Fibroblast of the conjunctiva (primary cell): ENCODE data around the gene ZDHHC11.
"Not testable (repeated sequence)": the region's sequence is repeated elsewhere in the genome, so short reads cannot be mapped to it uniquely, and the experiment has no call there.

ENCODE experiments used
- DNase-seq: peaks from one replicate; pipeline ENCODE4 v3.0.0-alpha.2; 2010; ENCODE audit warnings: low read depth

The ZDHHC11 gene

DNA sequence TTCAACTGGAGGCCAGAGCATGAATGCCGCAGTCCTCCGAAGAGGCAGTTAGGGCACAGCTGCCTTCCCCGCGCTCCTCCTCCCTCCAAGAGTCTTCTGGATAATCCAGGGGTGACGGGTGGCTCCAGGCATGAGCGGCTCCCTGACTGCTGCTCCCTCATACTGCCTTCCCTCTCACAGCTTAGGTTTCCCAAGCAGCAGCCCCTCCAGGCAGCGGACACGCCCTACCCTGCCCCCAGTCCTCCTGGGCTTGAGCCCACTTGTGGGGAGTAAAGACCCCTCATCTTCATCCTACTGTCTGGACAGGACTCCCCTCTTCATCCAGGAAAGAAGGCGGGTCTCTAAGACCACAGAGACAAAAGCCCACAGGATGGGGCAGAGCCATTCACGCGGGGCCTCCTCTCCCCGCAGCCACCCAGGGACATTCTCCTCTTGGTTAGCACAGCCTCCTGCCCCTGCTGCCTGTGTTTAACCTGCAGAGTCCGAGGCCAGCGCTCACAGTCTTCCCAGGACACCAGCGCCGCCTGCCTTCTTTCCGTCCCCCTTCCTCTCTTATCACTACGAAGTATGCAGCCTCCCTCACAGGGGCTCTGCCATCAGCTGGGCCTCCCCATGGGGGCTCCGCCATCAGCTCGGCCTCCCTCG lies 5.6 kb downstream of the ZDHHC11 start:
- DNase-seq: not testable (repeated sequence)

DNA sequence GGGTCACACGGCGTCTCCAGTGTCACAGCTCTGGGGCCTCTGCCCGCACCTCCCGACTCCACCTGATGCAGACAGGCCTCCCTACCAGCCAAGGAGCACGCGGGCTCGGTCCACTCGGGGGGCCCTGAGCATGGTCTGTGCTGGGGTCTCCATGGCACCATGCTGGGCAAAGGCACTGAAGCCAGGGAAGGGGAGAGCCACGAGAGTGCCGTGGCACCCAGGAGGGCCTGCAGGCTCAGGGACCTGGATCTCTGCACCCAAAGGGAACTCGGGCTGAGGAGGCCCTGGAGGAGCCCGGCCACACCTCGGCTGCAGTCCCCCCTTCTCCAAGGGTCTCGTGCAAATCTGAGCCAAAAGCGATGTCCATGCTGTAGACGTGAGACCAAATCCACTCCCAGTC lies 6.4 kb downstream of the ZDHHC11 start:
- not testable (repeated sequence) for DNase-seq

DNA sequence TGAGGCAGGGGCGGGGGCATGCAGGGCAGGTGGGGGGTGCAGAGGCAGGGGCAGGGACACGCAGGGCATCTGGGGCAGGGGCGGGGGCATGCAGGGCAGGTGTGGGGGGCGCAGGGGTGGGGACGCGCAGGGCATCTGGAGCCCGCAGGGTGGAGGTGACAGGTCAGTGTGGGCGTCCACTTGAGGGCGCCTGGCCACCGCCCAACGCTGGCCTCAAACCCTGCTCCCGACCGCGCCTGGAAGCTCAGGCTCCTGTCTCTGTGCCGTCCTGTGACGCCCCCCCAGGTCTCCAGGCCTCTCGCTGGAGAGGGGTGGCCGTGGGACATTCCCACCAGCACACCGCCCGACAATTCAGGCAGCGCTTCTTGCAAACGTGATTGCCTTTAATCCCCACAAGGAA lies 6.9 kb downstream of the ZDHHC11 start:
- not testable (repeated sequence) for DNase-seq

DNA sequence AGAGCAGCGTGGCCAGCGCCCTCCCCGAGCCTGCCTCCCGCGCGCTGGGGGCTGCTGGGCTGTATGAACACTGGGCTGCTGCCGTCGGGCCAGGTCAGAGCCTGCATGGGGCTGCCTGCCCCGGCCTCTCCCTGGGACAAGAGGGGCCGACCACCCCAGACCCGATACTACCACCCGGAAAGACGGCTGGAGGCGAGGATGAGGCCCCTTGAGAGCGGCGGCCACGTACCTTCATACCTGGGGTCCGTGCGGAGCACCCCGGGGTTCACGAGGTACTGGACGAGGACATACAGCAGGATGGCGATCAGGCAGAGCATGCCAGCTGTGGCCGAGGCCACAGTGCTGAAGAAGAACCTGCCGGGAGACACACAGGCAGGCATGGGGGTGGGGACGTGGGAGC lies 7.4 kb downstream of the ZDHHC11 start:
- DNase-seq: not testable (repeated sequence)

DNA sequence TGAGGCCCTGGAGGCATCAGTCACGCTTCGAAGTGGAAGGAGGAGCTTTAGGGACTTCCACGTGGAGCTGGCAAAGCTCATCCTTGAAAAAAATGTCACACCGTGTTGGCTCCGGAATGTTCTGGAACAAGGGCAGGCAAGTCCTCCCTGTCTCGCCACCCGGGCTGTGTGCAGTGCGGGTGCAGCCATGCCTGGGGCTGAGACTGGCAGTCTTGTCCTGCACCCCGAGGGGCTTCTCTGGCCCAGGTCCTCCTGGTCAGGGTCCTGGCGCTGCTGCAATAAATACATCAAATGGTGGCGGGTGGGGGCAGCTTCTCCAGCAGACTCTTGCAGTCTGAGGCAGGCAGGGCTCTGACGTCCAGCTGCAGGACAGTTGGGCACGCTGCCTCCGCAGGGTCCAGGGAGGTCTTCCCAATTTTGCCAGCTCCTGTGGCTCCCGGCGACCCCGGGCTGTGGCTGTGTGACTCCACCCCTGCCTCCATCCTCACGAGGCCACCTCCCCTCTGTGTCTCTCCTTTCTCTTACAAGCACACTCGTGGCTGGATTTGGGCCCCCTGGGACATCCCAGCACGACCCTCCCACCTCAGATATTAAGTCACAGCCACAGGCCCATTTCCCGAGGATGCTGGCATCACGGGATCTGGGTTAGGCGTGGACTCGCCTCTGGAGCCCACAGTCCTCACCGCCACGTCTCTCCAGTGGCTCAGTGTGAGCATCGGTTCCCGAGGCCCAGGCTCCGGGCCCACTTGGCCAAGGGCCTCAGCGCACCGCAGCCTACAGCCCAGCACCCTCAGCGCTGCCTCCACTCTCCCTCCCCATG lies 8.2 kb downstream of the ZDHHC11 start:
- DNase-seq: not testable (repeated sequence)

DNA sequence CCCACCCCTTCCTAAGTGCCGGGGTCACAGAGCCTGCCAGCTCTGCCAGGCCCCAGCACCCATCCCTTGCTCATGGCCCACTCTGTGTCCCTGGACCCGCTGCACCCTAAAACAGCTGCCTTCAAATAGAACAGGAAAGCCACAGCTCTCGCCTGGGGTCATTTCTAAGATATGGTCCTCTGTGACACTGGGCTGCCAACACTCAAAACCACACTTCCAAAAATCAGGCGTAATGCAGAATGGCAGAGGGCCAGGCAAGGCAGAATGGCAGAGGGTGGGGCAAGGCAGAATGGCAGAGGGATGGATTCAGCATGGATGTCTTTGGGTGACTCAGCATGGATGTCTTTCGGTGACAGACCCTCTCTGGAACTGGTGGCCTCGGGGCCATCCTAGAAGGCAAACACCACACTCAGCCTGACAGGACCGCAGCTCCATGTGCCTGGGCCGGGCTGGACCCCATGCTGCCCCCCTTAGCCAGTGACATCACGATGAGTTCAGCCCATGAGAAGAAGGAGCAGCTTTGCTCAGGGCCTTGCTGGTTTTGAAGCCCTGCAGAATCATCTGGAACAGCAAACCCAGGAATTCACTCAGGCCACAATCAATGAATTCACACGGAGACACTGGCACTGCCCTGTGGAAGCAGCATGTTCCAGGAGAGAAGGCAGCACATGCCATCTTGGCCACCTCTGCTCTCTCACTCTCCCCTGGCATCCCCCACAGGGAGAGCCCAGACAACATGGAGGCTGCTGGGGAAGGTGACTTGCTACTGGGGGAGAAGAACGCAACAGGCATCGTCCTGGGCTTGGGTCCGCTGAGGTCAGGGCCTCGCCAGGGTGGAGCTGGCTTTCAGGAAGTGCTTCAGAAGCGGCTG lies 9.0 kb downstream of the ZDHHC11 start:
- DNase-seq: not testable (repeated sequence)

DNA sequence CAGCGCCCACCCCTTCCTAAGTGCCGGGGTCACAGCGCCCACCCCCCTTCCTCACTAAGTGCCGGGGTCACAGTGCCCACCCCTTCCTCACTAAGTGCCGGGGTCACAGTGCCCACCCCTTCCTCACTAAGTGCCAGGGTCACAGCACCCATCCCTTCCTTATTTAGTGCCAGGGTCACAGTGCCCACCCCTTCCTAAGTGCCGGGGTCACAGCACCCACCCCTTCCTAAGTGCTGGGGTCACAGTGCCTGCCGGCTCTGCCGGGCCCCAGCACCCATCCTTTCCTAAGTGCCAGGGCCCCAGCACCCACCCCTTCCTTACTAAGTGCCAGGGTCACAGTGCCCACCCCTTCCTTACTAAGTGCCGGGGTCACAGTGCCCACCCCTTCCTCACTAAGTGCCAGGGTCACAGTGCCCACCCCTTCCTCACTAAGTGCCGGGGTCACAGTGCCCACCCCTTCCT lies 9.8 kb downstream of the ZDHHC11 start:
- not testable (repeated sequence) for DNase-seq

DNA sequence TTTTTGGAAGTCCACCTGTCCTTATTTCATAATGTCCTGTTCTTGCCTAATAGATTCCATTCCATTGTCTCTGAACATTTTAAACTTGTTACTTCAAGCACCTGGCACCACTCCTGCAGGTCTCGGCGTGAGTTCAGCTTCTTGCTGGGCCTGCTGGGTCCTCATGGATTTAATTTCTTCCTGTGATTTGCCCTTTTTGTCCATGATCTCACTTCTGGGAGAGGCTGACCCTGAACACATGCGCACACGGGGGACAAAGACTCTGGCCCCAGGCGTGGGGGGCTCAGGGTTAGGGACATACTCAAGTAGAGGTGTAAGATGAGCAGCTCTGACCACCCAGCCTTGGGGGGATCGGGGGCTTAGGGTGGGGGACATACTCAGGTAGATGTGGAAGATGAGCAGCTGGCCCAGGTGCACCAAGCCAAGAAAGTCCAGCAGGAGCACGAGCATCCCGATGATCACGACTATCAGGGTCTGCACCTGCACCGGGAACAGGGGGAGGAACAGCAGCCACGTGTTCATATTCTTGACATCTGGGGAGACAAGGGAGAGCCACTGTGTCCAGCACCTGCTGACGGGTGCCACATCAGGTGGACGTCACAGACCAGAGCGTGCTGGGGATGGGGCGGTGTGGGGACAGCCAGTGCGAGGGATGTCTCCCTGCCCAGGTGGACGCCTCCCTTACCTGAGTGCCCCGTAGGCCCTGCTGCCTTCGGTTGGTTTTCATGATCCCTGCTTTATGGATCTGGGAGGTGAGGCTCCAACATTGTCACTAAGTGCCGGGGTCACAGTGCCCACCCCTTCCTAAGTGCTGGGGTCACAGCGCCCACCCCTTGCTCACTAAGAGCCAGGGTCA lies 10.4 kb downstream of the ZDHHC11 start:
- not testable (repeated sequence) for DNase-seq

DNA sequence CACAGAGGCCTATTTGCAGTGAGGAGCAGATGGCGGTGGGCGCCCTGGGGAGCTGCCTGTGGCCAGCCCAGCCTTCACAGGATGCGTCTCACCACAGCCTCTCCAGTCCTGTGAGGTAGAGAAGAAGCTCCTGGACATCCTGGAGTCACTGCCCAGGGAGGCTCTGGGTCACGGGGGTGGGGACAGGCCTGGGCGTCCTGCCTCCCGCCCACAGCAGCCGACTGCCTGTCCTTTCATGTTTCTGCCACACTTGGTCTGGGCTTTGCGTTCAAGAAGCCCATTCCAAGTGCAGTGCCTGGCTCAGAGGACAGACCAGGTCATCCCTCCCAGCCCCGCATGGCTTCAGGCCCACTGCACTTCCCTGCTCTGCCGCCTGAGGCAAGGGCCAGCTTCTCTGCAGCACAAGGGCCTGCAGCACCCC lies 12.3 kb downstream of the ZDHHC11 start:
- DNase-seq: not testable (repeated sequence)

DNA sequence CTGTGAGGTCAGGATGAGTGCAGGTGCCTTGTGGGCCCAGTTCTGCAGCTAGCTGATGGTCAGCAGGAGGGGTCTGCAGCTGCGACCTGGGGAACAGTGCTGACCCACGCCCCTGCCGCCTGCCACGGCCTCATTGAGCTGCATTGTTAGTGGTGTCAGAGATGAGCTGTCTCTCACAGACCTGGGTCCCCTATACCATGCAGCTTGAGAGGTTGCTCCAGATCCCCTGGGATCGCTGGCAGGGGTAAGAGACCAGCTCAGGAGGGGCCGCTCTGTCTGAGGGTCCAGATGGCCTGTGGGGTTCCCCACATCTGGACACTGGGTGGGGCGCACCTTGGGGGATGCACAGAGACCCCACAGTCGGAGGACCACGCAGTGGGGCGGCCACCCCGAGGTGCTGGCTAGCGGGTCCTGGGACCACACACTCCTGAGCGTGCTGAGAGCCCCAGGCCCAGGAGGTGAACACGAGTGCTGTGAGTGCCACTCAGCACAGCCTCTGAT lies 13.1 kb downstream of the ZDHHC11 start:
- not testable (repeated sequence) for DNase-seq

DNA sequence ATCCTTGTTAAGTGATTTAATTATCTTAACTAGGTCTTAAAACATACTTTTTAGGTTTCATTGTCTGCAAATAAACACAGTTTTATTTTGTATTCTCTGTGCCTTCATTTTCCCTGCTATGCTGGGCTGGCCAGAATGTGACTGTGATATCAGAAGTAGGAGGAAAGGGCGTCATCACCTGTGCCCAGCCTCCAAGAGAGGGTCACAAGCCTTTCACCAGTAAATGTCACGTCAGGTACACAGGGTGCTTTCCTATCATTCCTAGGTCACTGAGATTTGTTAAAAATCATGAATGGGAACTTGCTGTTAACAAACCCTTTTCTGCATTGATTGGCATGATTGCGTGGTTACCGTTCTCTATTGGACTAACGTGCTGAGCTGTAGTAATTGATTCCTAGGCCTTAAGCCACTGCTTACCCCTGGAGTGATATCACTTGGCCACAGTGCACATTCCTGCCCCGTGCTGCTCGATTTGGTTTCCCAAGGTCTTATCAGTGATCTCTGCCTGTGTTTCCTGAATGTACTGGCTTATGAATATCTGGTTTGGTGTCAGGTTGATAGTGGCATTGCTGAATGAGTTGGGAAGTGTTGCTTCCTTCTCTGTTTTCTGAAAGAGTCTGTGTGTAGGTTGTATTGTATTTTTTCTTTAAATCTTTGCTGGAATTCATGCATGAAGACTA lies 14.7 kb downstream of the ZDHHC11 start:
- not testable (repeated sequence) for DNase-seq

DNA sequence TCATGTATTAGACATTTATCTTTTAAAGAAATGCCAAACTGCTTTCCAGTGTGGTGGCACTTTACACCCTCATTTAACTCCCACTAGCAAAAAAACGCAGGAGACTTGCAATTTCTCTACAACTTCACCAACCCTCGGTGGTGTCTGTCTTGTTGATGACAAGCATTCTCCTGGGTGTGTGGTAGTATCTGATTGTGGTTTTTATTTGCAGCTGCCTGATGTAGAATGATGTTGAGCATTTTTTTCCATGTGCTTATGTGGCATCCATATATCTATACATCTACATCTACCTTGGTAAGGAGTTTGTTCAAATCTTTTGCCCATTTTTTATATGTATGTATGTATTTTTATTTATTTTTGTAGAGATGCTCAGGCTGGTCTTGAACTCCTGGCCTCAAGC lies 16.8 kb downstream of the ZDHHC11 start:
- DNase-seq: not testable (repeated sequence)

DNA sequence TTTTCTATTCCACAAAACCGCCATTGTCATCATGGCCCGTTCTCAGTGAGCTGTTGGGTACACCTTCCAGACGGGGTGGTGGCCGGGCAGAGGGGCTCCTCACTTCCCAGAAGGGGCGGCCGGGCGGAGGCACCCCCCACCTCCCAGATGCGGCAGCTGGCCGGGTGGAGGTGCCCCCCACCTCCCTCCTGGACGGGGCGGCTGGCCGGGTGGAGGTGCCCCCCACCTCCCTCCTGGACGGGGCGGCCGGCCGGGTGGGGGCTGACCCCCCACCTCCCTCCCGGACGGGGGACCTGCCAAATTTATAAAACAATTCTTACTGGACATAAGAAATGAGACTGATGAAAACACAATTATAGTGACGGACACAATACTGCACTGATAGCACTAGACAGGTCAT lies 22.6 kb downstream of the ZDHHC11 start:
- DNase-seq: not testable (repeated sequence)

DNA sequence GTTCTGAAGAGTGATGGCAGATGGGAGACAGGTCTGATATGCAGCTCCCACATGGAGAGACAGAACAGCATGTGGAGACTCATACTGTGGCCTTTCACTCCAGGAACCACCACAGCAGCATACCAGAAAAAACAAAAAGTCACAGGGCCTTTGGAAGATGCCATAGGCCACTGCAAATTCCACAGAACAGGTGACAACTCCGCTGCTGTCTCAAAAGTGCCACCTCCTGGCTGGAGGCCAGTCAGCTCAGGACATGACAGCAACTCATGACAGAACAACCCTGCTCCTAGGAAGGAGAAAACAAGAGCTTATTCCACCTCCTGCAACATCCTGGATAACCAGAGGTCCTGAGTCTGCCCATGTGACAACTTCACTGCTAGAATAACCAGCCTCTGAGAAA lies 25.2 kb downstream of the ZDHHC11 start:
- DNase-seq: not testable (repeated sequence)

DNA sequence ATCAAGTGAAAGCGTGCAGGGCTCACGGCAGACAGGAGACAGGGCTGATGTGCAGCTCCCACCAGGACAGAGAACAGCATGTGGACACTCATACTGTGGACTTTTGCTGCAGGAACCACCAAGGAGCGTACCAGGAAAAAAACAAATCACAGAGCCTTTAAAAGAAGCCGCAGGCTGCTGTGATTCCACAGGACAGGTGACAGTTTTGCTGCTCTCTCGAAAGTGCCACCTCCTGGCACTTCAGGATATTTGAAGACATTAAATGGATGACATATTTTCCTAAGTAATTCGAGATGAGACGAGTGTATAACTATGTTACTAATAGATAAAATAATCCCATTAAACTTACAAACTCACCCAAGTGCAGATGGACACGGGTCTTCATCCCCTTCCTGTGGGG lies 29.3 kb downstream of the ZDHHC11 start:
- DNase-seq: no peak

DNA sequence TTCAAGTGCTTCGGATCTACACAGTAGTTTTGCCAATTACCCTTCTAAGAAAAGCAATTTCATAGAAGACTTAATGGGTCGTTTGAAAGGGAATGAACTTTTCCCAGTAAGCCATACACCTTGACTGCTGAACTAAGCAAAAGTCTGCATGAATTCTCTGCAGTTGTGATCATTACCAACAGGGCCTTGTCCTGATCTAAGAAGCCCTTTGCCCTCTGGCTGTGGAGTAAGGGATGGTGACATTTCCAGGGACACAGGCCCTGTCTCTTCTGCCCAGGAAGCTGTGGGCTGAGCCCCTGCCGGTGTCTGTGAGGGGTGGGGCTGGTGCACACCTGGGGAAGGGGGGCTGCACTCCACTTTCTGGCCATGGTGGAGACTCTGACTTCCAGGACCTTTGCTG lies 30.5 kb downstream of the ZDHHC11 start:
- DNase-seq: no peak

DNA sequence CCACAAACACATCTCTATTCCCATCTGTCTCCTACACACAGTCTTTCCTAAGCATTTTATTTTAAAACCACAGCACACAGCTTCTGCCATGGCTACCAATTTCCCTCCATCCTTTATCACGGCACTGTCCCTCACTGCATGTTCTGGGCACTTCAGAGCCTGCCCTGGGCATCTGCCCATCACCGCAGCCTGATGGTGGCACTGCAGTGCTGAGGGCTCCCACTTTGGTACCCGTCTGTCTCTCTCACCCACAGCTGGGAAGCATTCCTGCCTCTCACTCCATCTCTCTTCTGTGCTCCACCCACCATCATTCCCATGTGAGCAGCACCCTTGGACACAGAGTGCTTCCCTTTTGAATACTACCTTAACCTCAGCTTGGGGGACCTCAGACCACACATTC lies 31.7 kb downstream of the ZDHHC11 start:
- DNase-seq: no peak

DNA sequence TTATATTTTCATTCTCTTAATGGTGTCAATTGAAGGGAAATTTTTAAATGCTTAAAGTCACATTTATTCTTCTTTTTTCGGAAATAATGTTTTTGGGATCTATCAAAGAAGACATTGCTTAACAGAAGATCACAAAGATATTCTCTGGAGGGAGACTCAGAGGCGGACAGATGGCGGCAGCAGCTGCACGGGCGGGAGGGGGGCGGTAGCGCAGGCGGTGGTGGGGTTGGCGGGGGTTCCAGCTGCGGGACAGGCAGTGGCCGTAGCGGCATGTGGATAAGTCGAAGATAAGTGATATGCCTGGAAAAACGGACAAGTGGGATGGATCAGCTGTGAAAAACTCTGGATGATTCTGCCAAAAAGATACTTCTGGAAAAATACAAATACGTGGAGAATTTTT lies 34.6 kb downstream of the ZDHHC11 start:
- no peak for DNase-seq

DNA sequence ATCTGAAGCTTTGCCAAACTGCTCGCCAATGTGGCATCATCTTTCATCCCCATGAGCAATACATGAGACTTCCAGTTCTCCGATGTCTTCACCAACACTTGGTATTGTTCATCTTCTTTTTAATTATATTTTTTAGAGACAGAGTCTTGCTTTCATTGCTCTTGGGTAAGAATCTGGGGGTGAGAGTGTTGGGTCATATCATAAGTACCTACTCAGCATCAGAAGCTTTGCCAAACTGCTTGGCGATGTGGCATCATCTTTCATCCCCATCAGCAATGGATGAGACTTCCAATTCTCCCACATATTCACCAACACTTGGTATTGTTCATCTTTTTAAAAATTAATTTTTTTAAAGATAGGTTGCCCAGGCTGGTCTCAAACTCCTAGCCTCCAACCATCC lies 35.3 kb downstream of the ZDHHC11 start:
- no peak for DNase-seq

DNA sequence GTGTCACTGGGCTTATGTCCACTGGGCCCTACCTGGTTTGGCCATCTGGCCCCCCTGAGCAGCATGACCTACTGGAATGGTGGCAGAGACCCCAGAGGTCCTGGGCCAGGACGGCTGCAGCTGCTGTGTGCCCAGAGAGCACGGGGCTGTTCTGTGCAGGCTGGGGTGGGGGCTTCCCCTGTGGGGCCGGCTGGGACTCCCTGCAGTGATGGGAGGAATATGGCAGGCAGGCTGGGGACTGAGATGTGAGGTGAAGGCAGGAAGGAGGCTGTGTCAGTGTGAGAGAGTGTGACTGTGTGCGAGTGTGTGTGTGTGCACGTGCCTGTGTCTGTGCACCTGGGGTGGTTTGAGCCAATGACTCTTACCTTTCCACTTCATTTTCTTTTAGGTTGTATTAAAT lies 37.2 kb downstream of the ZDHHC11 start:
- DNase-seq: not testable (repeated sequence)

DNA sequence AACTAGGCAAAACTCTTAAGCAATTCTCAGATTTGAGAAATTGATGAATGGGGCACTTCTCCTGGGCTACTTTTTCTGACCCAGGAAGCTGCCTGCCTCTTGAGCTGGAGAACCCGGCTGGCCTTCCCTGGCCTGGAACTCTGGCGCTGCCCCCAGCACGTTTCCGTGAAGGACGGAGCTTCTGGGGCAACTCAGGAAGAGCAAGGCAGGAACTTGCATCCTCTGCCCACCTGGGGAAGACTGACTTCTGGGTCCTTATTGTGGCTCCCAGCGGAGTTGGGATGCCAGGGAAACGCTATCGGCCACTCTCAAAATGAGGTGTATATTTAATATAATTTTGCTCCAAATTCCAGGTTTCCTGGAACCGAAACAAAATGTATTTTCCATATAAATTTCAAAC lies 39.4 kb downstream of the ZDHHC11 start:
- not testable (repeated sequence) for DNase-seq
